ENCODE results near the gene PXK.

DNA sequence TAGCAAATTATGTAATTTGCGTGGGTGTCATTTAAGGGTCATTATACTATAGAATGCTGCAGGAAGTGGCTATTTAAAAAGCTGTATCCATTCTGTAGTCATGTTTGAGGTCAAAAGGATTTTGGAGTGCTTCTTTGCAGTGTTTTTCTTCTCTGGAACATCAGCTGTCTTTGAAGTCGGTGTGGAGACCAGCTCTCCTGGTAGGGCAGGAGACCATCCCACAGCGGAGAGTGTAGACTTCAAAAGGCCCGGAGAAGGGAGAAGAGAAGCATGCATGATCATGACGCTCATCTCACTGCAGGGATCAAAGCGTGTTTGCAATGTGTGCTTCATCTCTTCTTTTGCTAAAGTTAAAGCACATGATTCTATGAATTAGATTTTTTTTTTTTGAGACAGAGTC lies 19.9 kb downstream of the PXK start:
- TF ChIP-seq, protein P1, sequence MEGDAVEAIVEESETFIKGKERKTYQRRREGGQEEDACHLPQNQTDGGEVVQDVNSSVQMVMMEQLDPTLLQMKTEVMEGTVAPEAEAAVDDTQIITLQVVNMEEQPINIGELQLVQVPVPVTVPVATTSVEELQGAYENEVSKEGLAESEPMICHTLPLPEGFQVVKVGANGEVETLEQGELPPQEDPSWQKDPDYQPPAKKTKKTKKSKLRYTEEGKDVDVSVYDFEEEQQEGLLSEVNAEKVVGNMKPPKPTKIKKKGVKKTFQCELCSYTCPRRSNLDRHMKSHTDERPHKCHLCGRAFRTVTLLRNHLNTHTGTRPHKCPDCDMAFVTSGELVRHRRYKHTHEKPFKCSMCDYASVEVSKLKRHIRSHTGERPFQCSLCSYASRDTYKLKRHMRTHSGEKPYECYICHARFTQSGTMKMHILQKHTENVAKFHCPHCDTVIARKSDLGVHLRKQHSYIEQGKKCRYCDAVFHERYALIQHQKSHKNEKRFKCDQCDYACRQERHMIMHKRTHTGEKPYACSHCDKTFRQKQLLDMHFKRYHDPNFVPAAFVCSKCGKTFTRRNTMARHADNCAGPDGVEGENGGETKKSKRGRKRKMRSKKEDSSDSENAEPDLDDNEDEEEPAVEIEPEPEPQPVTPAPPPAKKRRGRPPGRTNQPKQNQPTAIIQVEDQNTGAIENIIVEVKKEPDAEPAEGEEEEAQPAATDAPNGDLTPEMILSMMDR (IDR thresholded peaks at IDR 0.05), result no peak
- TF ChIP-seq POLR2A (IDR thresholded peaks at IDR 0.05), result no peak
